ENCODE measurements around the gene MTRR. TPM values are rescaled to one million over a fixed set of nuclear protein-coding genes. Genes with fewer than 3 reads are reported as not detected.
A peak's percentile ranks its signal among the peaks of the same experiment; 100 is the strongest.

The MTRR gene
- total and polyA plus RNA-seq, 9 of the 15 experiments (the other 6 are each of a cell fraction or from before 2014, with no cell fraction given) = 39.3 to 84.6 (median 66.2) TPM

- BruUV-seq (replicated peaks) = no TSS peak
- POLR2A ChIA-PET = no interaction called here
- no peaks in the 10 kb centered on the region for H3K9me1 ChIP-seq (ENCODE audit: control insufficient read depth, insufficient read depth, low read length)
- H4K20me1 ChIP-seq (replicated peaks; ENCODE audit: control insufficient read depth, insufficient read depth, low read length) = no peaks in the 10 kb centered on the region
- DNase-seq (ENCODE audit: extremely low read depth in 1 of 4, low spot score in 3 of 4) (no peak), ATAC-seq (no peak), FAIRE-seq (no peak)
- WGBS (ENCODE audit: insufficient coverage, low coverage, missing lambda C conversion rate) = 1% methylated on average over 18 of the region's 18 CpGs
- H3K27me3 ChIP-seq (ENCODE audit: control insufficient read depth in 2 of 2, insufficient read depth in 2 of 2, low read length in 2 of 2) = peaks cover 21 to 68% of the 10 kb centered on the region in 2 experiments
- H3K4me2 ChIP-seq (ENCODE audit: insufficient read depth, low read length) = no peak overlapping the region
- intact Hi-C loops (cut with micrococcal nuclease) = no loop called here
- no peaks in the 10 kb centered on the region for H3K79me2 ChIP-seq (ENCODE audit: control insufficient read depth, insufficient read depth, low read length)
- no peak overlapping the region for H2AFZ ChIP-seq (ENCODE audit: low read depth, low read length)
- H3K4me3 ChIP-seq = no peak overlapping the region
- no peak overlapping the region for H3K27ac ChIP-seq (ENCODE audit: extremely low read depth, low read depth, low read length)
- H3K36me3 ChIP-seq (ENCODE audit: control insufficient read depth, insufficient read depth, low read length) = no peaks in the 10 kb centered on the region
- CTCF ChIA-PET (ENCODE audit: low intra/inter-chr PET ratio) = no interaction called here
- H3K9me3 ChIP-seq (replicated peaks; ENCODE audit: control insufficient read depth, insufficient read depth, low read depth, low read length) = no peaks in the 10 kb centered on the region
- H3K9ac ChIP-seq (ENCODE audit: insufficient read depth in 1 of 2, low read depth in 2 of 2, low read length in 2 of 2) = no peak overlapping the region
- in situ Hi-C loops (cut with MboI) = no loop called here
- no peak for TF ChIP-seq PHTF2 (CRISPR knock-in tag; IDR thresholded peaks at IDR 0.05)
- no peak for TF ChIP-seq SMAD3 (CRISPR knock-in tag; conservative IDR thresholded peaks at IDR 0.05)
- 0 out of 2 replicates have a peak, but pooled peaks have one; percentile 13 for TF ChIP-seq ZNF121 (CRISPR knock-in tag; conservative IDR thresholded peaks at IDR 0.05)
- no peaks in the 10 kb centered on the region for H3K4me1 ChIP-seq (replicated peaks in 1 of 2; ENCODE audit: control insufficient read depth in 2 of 2, insufficient read depth in 2 of 2, low read length in 2 of 2)
Measured at GRCh38 chr5:7824995-7825394, 44.0 kb upstream of the MTRR start.

DNA sequence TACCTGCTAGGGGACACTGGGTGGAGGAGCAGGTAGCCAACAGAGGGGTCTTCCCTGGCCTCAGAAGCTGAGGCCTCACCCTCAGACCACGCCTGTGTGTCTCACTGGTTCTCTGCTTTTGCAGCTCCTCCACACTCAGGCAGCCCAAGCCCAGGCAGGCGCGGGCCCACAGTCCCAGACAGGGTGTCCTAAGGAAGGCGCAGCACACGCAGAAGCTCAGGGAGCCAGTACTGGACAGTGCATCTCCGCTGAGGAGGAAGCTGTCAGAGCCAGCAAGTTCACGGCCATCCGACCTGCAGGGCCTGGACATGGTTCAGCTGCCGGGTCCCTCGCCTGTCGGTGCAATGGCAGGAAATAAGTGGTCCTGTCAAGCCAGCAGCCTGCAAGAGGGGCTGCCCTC lies 43.3 kb upstream of the MTRR start:
- CTCF ChIA-PET (ENCODE audit: low intra/inter-chr PET ratio) = no interaction called here
- no peak for TF ChIP-seq ZNF347 (CRISPR knock-in tag; IDR thresholded peaks at IDR 0.05; ENCODE audit: low read depth)
- no peak for TF ChIP-seq MEF2A (IDR thresholded peaks at IDR 0.05; ENCODE audit: control insufficient read depth, low read depth, low read length)
- TF ChIP-seq, protein P1, sequence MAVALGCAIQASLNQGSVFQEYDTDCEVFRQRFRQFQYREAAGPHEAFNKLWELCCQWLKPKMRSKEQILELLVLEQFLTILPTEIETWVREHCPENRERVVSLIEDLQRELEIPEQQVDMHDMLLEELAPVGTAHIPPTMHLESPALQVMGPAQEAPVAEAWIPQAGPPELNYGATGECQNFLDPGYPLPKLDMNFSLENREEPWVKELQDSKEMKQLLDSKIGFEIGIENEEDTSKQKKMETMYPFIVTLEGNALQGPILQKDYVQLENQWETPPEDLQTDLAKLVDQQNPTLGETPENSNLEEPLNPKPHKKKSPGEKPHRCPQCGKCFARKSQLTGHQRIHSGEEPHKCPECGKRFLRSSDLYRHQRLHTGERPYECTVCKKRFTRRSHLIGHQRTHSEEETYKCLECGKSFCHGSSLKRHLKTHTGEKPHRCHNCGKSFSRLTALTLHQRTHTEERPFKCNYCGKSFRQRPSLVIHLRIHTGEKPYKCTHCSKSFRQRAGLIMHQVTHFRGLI (CRISPR knock-in tag; IDR thresholded peaks at IDR 0.05) = no peak
- TF ChIP-seq THRAP3 (IDR thresholded peaks at IDR 0.05; ENCODE audit: borderline replicate concordance) = no peak
- no peak for TF ChIP-seq MAZ (CRISPR knock-in tag; conservative IDR thresholded peaks at IDR 0.05 in 1 of 2, IDR thresholded peaks at IDR 0.05 in 1 of 2)
- no peak for TF ChIP-seq PCBP2 (IDR thresholded peaks at IDR 0.05; ENCODE audit: low read depth, low read length, poor library complexity, severe bottlenecking)
- no peak for TF ChIP-seq KLF10 (CRISPR knock-in tag; IDR thresholded peaks at IDR 0.05)
- TF ChIP-seq MTA3 (IDR thresholded peaks at IDR 0.05; ENCODE audit: borderline replicate concordance) = no peak
- no peak for TF ChIP-seq ZNF239 (CRISPR knock-in tag; IDR thresholded peaks at IDR 0.05)

More for the DNA sequence above, 43.3 kb upstream of the MTRR start:
- H3K4me3 ChIP-seq = no peak overlapping the region
- no peak overlapping the region for H3K27ac ChIP-seq (ENCODE audit: extremely low read depth, low read depth, low read length)
- H3K4me1 ChIP-seq (replicated peaks in 1 of 2; ENCODE audit: control insufficient read depth in 2 of 2, insufficient read depth in 2 of 2, low read length in 2 of 2) = no peaks in the 10 kb centered on the region
- H3K9me1 ChIP-seq (ENCODE audit: control insufficient read depth, insufficient read depth, low read length) = no peaks in the 10 kb centered on the region
- no peak for FAIRE-seq
- no TSS peak for BruUV-seq (replicated peaks)
- POLR2A ChIA-PET = no interaction called here
- peak; percentile 31; the same call in 1 of the 3 replicates for ATAC-seq
- no peaks in the 10 kb centered on the region for H3K79me2 ChIP-seq (ENCODE audit: control insufficient read depth, insufficient read depth, low read length)
- H3K36me3 ChIP-seq (ENCODE audit: control insufficient read depth, insufficient read depth, low read length) = no peaks in the 10 kb centered on the region
- WGBS (ENCODE audit: insufficient coverage, low coverage, missing lambda C conversion rate) = 1% methylated on average over 11 of the region's 11 CpGs
- H3K27me3 ChIP-seq (ENCODE audit: control insufficient read depth in 2 of 2, insufficient read depth in 2 of 2, low read length in 2 of 2) = peaks cover 21 to 68% of the 10 kb centered on the region in 2 experiments
- no peaks in the 10 kb centered on the region for H3K9me3 ChIP-seq (replicated peaks; ENCODE audit: control insufficient read depth, insufficient read depth, low read depth, low read length)
- intact Hi-C loops (cut with micrococcal nuclease) (no loop called here), in situ Hi-C loops (cut with MboI) (no loop called here)
- H3K4me2 ChIP-seq (ENCODE audit: insufficient read depth, low read length) = no peak overlapping the region
- no peaks in the 10 kb centered on the region for H4K20me1 ChIP-seq (replicated peaks; ENCODE audit: control insufficient read depth, insufficient read depth, low read length)
- DNase-seq (ENCODE audit: extremely low read depth in 1 of 4, low spot score in 3 of 4) = no peak
- no peak overlapping the region for H2AFZ ChIP-seq (ENCODE audit: low read depth, low read length)
- H3K9ac ChIP-seq (ENCODE audit: insufficient read depth in 1 of 2, low read depth in 2 of 2, low read length in 2 of 2) = no peak overlapping the region

Measured in K562 (cell line).